ENCODE data around the gene CALM1. TPM values are rescaled to one million over a fixed set of nuclear protein-coding genes. Genes with fewer than 3 reads are reported as not detected.

The CALM1 gene
- total RNA-seq, 1 donor from 2014 or later, result 347 TPM

DNA sequence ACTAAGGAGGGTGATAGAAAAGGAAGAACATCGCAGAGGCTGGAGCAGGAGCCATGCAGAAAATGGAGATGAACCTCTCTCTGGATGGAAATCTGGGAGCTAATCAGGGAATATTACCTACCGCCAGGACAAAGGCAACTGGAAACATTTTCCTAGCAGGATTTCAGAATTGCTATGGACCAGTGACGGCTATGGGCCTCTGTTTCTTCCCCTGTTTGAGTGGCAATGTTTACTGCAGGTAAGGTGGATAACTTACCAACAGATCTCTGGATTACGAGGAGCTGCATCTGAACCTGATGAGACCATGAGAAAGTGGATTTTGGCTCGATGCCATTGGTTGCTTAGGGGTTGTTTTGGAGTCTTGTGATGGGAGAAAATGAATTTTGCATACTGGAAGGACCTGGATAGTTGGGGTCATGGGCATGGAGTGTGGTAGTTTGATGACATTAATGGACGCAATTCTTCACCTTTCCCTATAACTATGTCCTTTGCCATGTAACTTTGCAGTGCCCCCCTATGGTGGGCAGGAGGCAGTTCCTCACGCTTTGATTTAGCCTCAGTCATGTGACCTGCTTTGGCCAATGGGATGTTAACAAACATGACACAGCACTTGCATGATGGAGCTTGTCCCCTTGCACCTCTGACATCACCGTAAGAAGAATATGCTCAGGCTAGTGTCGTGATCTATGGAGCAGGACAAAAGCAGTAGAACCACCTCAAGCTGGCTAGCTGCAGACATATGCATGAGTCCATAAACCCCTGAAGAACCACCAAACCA, 51.1 kb downstream of the CALM1 start:
- FAIRE-seq, result no peak
- no peaks in the 10 kb centered on the region for H3K27me3 ChIP-seq (ENCODE audit: insufficient read depth, low read length)
- peaks cover 11% of the 10 kb centered on the region for H3K9me3 ChIP-seq (ENCODE audit: insufficient read depth, low read depth, low read length)
- Mint-ChIP-seq H3K9me3 (ENCODE audit: unreplicated experiment) (peaks cover 15% of the 10 kb centered on the region), H3K36me3 (ENCODE audit: low read depth, unreplicated experiment) (no peaks in the 10 kb centered on the region), H3K27ac (ENCODE audit: unreplicated experiment) (no peak overlapping the region), H3K4me3 (ENCODE audit: unreplicated experiment) (no peak overlapping the region), H3K4me1 (ENCODE audit: low read depth, unreplicated experiment) (no peaks in the 10 kb centered on the region), H3K27me3 (ENCODE audit: low read depth, unreplicated experiment) (peaks cover 28% of the 10 kb centered on the region)
- DNase-seq (ENCODE audit: low read depth), result no peak
- no peak for TF ChIP-seq EZH2 (IDR thresholded peaks at IDR 0.05; ENCODE audit: insufficient read depth, low read length)
- TF ChIP-seq, protein P1, sequence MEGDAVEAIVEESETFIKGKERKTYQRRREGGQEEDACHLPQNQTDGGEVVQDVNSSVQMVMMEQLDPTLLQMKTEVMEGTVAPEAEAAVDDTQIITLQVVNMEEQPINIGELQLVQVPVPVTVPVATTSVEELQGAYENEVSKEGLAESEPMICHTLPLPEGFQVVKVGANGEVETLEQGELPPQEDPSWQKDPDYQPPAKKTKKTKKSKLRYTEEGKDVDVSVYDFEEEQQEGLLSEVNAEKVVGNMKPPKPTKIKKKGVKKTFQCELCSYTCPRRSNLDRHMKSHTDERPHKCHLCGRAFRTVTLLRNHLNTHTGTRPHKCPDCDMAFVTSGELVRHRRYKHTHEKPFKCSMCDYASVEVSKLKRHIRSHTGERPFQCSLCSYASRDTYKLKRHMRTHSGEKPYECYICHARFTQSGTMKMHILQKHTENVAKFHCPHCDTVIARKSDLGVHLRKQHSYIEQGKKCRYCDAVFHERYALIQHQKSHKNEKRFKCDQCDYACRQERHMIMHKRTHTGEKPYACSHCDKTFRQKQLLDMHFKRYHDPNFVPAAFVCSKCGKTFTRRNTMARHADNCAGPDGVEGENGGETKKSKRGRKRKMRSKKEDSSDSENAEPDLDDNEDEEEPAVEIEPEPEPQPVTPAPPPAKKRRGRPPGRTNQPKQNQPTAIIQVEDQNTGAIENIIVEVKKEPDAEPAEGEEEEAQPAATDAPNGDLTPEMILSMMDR (IDR thresholded peaks at IDR 0.05; ENCODE audit: insufficient read depth, low read depth, low read length), result no peak
- H3K36me3 ChIP-seq (ENCODE audit: insufficient read depth, low read length), result no peaks in the 10 kb centered on the region
- no peak overlapping the region for H3K9ac ChIP-seq (ENCODE audit: low read length)
- no peaks in the 10 kb centered on the region for H4K20me1 ChIP-seq (ENCODE audit: insufficient read depth, low read length)
- H3K4me2 ChIP-seq (ENCODE audit: low read length), result no peak overlapping the region
- no peaks in the 10 kb centered on the region for H3K79me2 ChIP-seq (ENCODE audit: insufficient read depth, low read length)
- no peak overlapping the region for H2AFZ ChIP-seq (ENCODE audit: low read depth, low read length)
- no peaks in the 10 kb centered on the region for H3K4me1 ChIP-seq (ENCODE audit: insufficient read depth, low read length)
- no peak overlapping the region for H3K4me3 ChIP-seq (ENCODE audit: insufficient read depth, low read depth, low read length)
- H3K27ac ChIP-seq (ENCODE audit: low read depth, low read length), result no peak overlapping the region

DNA sequence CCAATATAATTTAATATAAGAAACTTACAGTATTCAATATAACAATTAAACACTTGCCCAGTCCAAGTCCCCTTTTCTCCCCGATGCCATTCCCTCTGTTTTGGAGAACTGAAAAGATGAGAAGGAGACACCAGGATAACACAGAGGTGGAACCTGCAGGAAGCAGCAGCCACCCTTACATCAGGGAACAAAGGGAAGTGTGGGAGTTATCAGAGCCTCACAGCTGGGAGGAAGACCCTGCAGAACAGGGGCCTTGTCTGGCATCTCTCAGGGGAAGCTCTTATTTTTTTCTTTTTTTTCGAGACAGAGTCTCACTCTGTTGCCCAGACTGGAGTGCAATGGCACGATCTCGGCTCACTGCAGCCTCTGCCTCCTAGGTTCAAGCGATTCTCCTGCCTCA, 52.6 kb downstream of the CALM1 start:
- H3K9me3 ChIP-seq (ENCODE audit: insufficient read depth, low read depth, low read length), result peaks cover 11% of the 10 kb centered on the region
- no peak overlapping the region for H3K4me3 Mint-ChIP-seq (ENCODE audit: unreplicated experiment)
- no peak overlapping the region for H3K27ac Mint-ChIP-seq (ENCODE audit: unreplicated experiment)
- no peaks in the 10 kb centered on the region for H3K4me1 Mint-ChIP-seq (ENCODE audit: low read depth, unreplicated experiment)
- no peaks in the 10 kb centered on the region for H3K36me3 Mint-ChIP-seq (ENCODE audit: low read depth, unreplicated experiment)
- H3K4me3 ChIP-seq (ENCODE audit: insufficient read depth, low read depth, low read length), result no peak overlapping the region
- no peak for DNase-seq (ENCODE audit: low read depth)
- peaks cover 23% of the 10 kb centered on the region for H3K27me3 Mint-ChIP-seq (ENCODE audit: low read depth, unreplicated experiment)
- no peaks in the 10 kb centered on the region for H3K36me3 ChIP-seq (ENCODE audit: insufficient read depth, low read length)
- peaks cover 15% of the 10 kb centered on the region for H3K9me3 Mint-ChIP-seq (ENCODE audit: unreplicated experiment)
- no peak overlapping the region for H3K4me2 ChIP-seq (ENCODE audit: low read length)
- no peak overlapping the region for H3K9ac ChIP-seq (ENCODE audit: low read length)
- no peak overlapping the region for H3K27ac ChIP-seq (ENCODE audit: low read depth, low read length)
- no peaks in the 10 kb centered on the region for H4K20me1 ChIP-seq (ENCODE audit: insufficient read depth, low read length)
- no peak for FAIRE-seq
- TF ChIP-seq EZH2 (IDR thresholded peaks at IDR 0.05; ENCODE audit: insufficient read depth, low read length), result no peak
- TF ChIP-seq, protein P1 (IDR thresholded peaks at IDR 0.05; ENCODE audit: insufficient read depth, low read depth, low read length), result no peak
- no peaks in the 10 kb centered on the region for H3K79me2 ChIP-seq (ENCODE audit: insufficient read depth, low read length)
- no peaks in the 10 kb centered on the region for H3K27me3 ChIP-seq (ENCODE audit: insufficient read depth, low read length)
- no peak overlapping the region for H2AFZ ChIP-seq (ENCODE audit: low read depth, low read length)
- H3K4me1 ChIP-seq (ENCODE audit: insufficient read depth, low read length), result peaks cover 4% of the 10 kb centered on the region

DNA sequence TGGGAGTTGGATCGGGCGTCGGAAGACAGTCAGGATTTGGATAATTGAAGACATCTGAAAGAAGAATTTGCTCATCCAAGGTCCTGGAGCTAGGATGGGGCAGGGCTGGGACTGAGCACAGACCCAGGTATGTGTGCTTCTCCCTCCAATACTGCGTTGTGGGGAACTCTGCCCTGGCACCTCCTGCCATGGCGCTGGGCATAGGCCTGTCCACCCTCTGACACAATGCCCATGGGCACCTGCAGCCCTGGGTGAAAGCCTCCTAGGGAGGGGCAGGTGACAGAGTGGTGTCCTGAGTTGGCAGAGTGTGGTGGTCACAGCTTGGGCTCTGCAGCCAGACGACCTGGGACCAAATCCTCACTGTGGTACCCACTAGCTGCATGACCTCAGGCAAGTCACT, 53.3 kb downstream of the CALM1 start:
- no peak overlapping the region for H3K4me3 Mint-ChIP-seq (ENCODE audit: unreplicated experiment)
- H3K4me1 Mint-ChIP-seq (ENCODE audit: low read depth, unreplicated experiment), result no peaks in the 10 kb centered on the region
- Histone ChIP-seq H3K9me3 (ENCODE audit: insufficient read depth, low read depth, low read length) (peaks cover 11% of the 10 kb centered on the region), H3K9ac (ENCODE audit: low read length) (no peak overlapping the region), H3K4me1 (ENCODE audit: insufficient read depth, low read length) (peaks cover 4% of the 10 kb centered on the region), H3K27me3 (ENCODE audit: insufficient read depth, low read length) (no peaks in the 10 kb centered on the region), H2AFZ (ENCODE audit: low read depth, low read length) (no peak overlapping the region), H3K4me2 (ENCODE audit: low read length) (no peak overlapping the region), H3K36me3 (ENCODE audit: insufficient read depth, low read length) (no peaks in the 10 kb centered on the region), H3K79me2 (ENCODE audit: insufficient read depth, low read length) (no peaks in the 10 kb centered on the region), H3K4me3 (ENCODE audit: insufficient read depth, low read depth, low read length) (no peak overlapping the region), H3K27ac (ENCODE audit: low read depth, low read length) (no peak overlapping the region), H4K20me1 (ENCODE audit: insufficient read depth, low read length) (no peaks in the 10 kb centered on the region)
- H3K9me3 Mint-ChIP-seq (ENCODE audit: unreplicated experiment), result peaks cover 15% of the 10 kb centered on the region
- FAIRE-seq (no peak), DNase-seq (ENCODE audit: low read depth) (no peak)
- H3K36me3 Mint-ChIP-seq (ENCODE audit: low read depth, unreplicated experiment), result no peaks in the 10 kb centered on the region
- TF ChIP-seq EZH2 (IDR thresholded peaks at IDR 0.05; ENCODE audit: insufficient read depth, low read length), result no peak
- TF ChIP-seq, protein P1 (IDR thresholded peaks at IDR 0.05; ENCODE audit: insufficient read depth, low read depth, low read length), result no peak
- no peak overlapping the region for H3K27ac Mint-ChIP-seq (ENCODE audit: unreplicated experiment)
- H3K27me3 Mint-ChIP-seq (ENCODE audit: low read depth, unreplicated experiment), result peaks cover 23% of the 10 kb centered on the region

All from astrocyte (in vitro differentiated cells and primary cell).